Spleen (tissue), 7 donors: ENCODE measurements around the gene DAB2.

ENCODE experiments used
- POLR2A ChIP-seq, 3 donors: fragments of 450-650 bp; IDR thresholded peaks; one replicate each; pipeline ENCODE4 v1.5.1; 2017; ENCODE audit warnings: antibody characterized with exemption in 3 of 3, mild to moderate bottlenecking in 1 of 3
- TF ChIP-seq, protein P1 (sequence below), 11 experiments: fragments of 200-600 bp in 7 of 11; fragments of 450-650 bp in 4 of 11; sonication (generic) in 4 of 11; IDR thresholded peaks in 8 of 11; conservative IDR thresholded peaks in 3 of 11; 1 replicate in 7 of 11; 2 replicates in 4 of 11; pipeline versions ENCODE4 v1.4.0 to v1.8.0; 2016 to 2021; ENCODE audit warnings: antibody characterized with exemption in 11 of 11, inconsistent platforms in 4 of 11, mild to moderate bottlenecking in 1 of 11
- donor health status: DM: no; HTN: no; CAD: no; lungs with moderate emphysema.
- donor health status: DM: no; HTN: no; CAD: no.
- donor health status: DM: no; HTN: no; CAD: no.

DNA sequence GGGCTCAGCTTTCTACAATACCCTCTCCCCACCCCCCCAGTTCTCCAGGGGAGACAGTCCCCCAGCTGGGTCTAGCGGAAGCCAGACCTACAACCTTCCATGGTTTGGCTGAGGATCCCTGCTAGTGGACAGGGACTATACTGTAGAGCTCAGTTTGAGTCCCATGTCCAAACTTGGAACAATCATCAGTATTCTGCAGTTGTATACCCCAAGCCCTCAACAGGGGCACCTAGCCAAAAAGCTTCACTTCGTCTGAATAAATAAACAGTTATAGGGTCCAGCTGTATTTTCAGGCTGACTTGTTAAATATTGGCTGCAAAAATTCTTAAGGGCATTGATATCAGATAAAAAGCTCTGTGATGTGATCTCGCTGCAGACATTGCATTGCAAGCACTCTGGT is 45.1 kb downstream of the DAB2 start:
- TF ChIP-seq, protein P1, sequence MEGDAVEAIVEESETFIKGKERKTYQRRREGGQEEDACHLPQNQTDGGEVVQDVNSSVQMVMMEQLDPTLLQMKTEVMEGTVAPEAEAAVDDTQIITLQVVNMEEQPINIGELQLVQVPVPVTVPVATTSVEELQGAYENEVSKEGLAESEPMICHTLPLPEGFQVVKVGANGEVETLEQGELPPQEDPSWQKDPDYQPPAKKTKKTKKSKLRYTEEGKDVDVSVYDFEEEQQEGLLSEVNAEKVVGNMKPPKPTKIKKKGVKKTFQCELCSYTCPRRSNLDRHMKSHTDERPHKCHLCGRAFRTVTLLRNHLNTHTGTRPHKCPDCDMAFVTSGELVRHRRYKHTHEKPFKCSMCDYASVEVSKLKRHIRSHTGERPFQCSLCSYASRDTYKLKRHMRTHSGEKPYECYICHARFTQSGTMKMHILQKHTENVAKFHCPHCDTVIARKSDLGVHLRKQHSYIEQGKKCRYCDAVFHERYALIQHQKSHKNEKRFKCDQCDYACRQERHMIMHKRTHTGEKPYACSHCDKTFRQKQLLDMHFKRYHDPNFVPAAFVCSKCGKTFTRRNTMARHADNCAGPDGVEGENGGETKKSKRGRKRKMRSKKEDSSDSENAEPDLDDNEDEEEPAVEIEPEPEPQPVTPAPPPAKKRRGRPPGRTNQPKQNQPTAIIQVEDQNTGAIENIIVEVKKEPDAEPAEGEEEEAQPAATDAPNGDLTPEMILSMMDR (IDR thresholded peaks at IDR 0.05 in 8 of 11, conservative IDR thresholded peaks at IDR 0.05 in 3 of 11), result no peak
- no peak for TF ChIP-seq POLR2A (IDR thresholded peaks at IDR 0.05)
